Measurements from ENCODE around the gene GSTT4.

GRCh38 chr22:24043958-24044357 lies 38.7 kb upstream of the GSTT4 start:
- TF ChIP-seq, protein P1, sequence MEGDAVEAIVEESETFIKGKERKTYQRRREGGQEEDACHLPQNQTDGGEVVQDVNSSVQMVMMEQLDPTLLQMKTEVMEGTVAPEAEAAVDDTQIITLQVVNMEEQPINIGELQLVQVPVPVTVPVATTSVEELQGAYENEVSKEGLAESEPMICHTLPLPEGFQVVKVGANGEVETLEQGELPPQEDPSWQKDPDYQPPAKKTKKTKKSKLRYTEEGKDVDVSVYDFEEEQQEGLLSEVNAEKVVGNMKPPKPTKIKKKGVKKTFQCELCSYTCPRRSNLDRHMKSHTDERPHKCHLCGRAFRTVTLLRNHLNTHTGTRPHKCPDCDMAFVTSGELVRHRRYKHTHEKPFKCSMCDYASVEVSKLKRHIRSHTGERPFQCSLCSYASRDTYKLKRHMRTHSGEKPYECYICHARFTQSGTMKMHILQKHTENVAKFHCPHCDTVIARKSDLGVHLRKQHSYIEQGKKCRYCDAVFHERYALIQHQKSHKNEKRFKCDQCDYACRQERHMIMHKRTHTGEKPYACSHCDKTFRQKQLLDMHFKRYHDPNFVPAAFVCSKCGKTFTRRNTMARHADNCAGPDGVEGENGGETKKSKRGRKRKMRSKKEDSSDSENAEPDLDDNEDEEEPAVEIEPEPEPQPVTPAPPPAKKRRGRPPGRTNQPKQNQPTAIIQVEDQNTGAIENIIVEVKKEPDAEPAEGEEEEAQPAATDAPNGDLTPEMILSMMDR (IDR thresholded peaks at IDR 0.05; ENCODE audit: low read depth, low read length), result no peak
- TF ChIP-seq EZH2phosphoT487 (IDR thresholded peaks at IDR 0.05; ENCODE audit: low read depth), result no peak

Data from OCI-LY3 (cell line).